K562 treated with DMSO at 1 percent for 4 hours (cell line): ENCODE data around the gene TMEM167A. TPM values are rescaled to one million over a fixed set of nuclear protein-coding genes. Genes with fewer than 3 reads are reported as not detected.

Source experiments
- total RNA-seq: library from RNA; unstranded; fragments of 300-600 nt; gene quantifications from 2 replicates; pipeline ENCODE4 v1.2.3, GENCODE V29; 2022; ENCODE audit not compliant: insufficient read depth

Gene TMEM167A
- total RNA-seq: 28.0 and 32.4 TPM in 2 replicates

DNA sequence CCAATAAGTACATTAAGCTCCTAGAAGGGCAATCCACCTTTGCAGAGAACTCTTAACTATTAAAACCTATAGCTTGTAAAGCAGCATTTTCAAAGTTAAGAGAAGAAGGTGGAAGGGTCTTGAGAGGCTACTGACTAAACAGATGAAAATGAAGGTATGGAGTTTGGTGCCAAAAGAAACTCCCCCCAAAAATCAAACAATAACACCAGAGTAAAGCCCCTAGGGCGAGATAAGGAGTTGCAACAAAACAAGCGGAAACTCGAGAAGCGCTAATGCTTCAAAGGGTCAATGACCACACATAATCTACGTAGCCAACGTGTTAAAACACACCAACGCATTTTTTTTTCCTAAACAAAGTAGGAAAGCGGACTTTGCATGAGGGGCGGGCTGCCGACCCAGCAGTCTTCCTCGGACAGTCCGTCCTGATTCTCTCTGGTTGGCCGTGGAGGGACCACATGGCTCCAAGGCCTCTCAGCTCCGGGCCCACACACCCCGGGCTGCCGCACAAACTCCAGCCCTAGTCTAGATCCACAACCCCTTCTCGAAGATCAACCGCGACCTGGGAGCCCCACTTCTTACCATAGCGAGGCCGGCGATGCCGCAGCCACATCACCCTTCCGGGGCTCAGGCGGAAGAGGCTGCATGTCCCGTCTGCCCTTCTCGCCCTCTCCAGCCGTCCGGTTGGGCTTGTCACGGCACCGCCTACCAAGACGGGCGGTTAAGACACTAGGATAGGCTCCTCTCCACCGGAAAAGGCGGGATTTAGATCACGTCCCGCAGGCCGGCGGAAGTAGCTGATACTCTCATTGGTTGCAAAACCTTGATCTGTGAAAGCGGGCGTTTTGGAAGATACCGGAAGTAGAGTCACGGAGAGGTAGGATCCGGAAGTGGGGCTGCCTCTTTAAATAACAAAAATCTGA is at the start of gene TMEM167A, which contains the start of gene XRCC4:
TSS of gene TMEM167A (minus strand) at position 653 of the 920 bp plus-strand sequence. CDS start at position 582, 71 bp downstream.
TSS of gene XRCC4 (plus strand) at position 806 of the 920 bp plus-strand sequence. CDS start 27,373 bp downstream, outside the sequence.

Other genes starting within 250 kb of the TMEM167A start
- gene XRCC4, start 153 bp upstream of the TMEM167A start, total RNA-seq: 7.8 and 11.2 TPM in 2 replicates